OCI-LY7 (cell line): Measurements from ENCODE around the gene PTPN13. TPM values are rescaled to one million over a fixed set of nuclear protein-coding genes. Genes with fewer than 3 reads are reported as not detected.

Experiments
- BruUV-seq: library from RNA; stranded (reverse); fragments of 400-500 nt; replicated peaks from 2 replicates; lab custom pipeline; 2021; lab: Mats Ljungman, UMichigan
- CTCF ChIA-PET: fragments of 300-600 bp; sonication (Branson Sonifier 250); formaldehyde crosslinking; loops from one replicate; lab custom pipeline; 2022; ENCODE audit warnings: antibody characterized with exemption; ENCODE audit not compliant: unreplicated experiment; lab: Charles Lee
- POLR2A ChIA-PET: fragments of 300-600 bp; sonication (Branson Sonifier 250); formaldehyde crosslinking; loops from one replicate; lab custom pipeline; 2022; ENCODE audit warnings: antibody characterized with exemption; lab: Charles Lee
- DNase-seq: peaks from one replicate; pipeline ENCODE4 v3.0.0-alpha.2; 2015; ENCODE audit warnings: low spot score
- H2AFZ ChIP-seq: fragments of 200-600 bp; sonication (generic), shearing (Covaris generic); 2 replicates; pipeline ENCODE4 v1.6.1; 2014; ENCODE audit warnings: mild to moderate bottlenecking, antibody characterized with exemption, low read length, moderate library complexity
- H3K27ac ChIP-seq: fragments of 200-600 bp; sonication (generic); 2 replicates; pipeline ENCODE4 v1.5.1; 2014; ENCODE audit warnings: mixed run types, low read depth, mild to moderate bottlenecking, moderate library complexity, low read length, inconsistent platforms; ENCODE audit not compliant: poor library complexity, severe bottlenecking
- H3K36me3 ChIP-seq: fragments of 200-600 bp; sonication (generic); 2 replicates; pipeline ENCODE4 v1.6.1; 2014; ENCODE audit warnings: mild to moderate bottlenecking, antibody characterized with exemption, low read length, moderate library complexity, mixed read lengths; ENCODE audit not compliant: insufficient read depth
- H3K4me1 ChIP-seq: fragments of 200-600 bp; sonication (generic); 2 replicates; pipeline ENCODE4 v1.5.1; 2014; ENCODE audit warnings: mild to moderate bottlenecking, low read length; ENCODE audit not compliant: insufficient read depth, poor library complexity, severe bottlenecking
- H3K4me2 ChIP-seq: fragments of 200-600 bp; sonication (generic); 2 replicates; pipeline ENCODE4 v1.6.1; 2014; ENCODE audit warnings: mild to moderate bottlenecking, low read length
- H3K4me3 ChIP-seq: fragments of 200-600 bp; sonication (generic); 2 replicates; pipeline ENCODE4 v1.5.1; 2014; ENCODE audit warnings: mild to moderate bottlenecking, low read depth, low read length; ENCODE audit not compliant: poor library complexity, severe bottlenecking
- H3K79me2 ChIP-seq: fragments of 200-600 bp; sonication (generic); 2 replicates; pipeline ENCODE4 v1.6.1; 2016; ENCODE audit warnings: low read depth, mild to moderate bottlenecking, low read length, moderate library complexity, mixed read lengths; ENCODE audit not compliant: insufficient read depth
- H3K9me2 ChIP-seq: fragments of 200-600 bp; sonication (generic); 2 replicates; pipeline ENCODE4 v1.6.1; 2016; ENCODE audit warnings: mild to moderate bottlenecking, low read length, mixed read lengths; ENCODE audit not compliant: insufficient read depth
- H3K9me3 ChIP-seq: fragments of 200-600 bp; sonication (generic); 2 replicates; pipeline ENCODE4 v1.6.1; 2014; ENCODE audit warnings: mild to moderate bottlenecking, mixed run types, low read length, mixed read lengths
- H4K20me1 ChIP-seq: fragments of 200-600 bp; sonication (generic); 2 replicates; pipeline ENCODE4 v1.6.1; 2014; ENCODE audit warnings: mild to moderate bottlenecking, antibody characterized with exemption, low read length, moderate library complexity, mixed read lengths; ENCODE audit not compliant: insufficient read depth
- CTCF ChIP-seq: fragments of 200-600 bp; sonication (generic); conservative IDR thresholded peaks from 2 replicates; pipeline ENCODE4 v1.5.1; 2014; ENCODE audit warnings: mild to moderate bottlenecking, antibody characterized with exemption, low read length, moderate library complexity, mixed read lengths
- EZH2phosphoT487 ChIP-seq: fragments of 200-600 bp; sonication (generic); IDR thresholded peaks from 2 replicates; pipeline ENCODE4 v1.6.1; 2018; ENCODE audit warnings: low read depth, borderline replicate concordance, mild to moderate bottlenecking, mixed run types, antibody characterized with exemption, low read length, moderate library complexity, mixed read lengths
- intact Hi-C: fragments of 100-400 bp; cut with micrococcal nuclease; formaldehyde crosslinking; loops from one replicate; pipeline ENCODE4 v1.10.0; 2022; ENCODE audit not compliant: unreplicated experiment
- total RNA-seq, 2 experiments: library from RNA; depleted of rRNA in 1 of 2; stranded (reverse); fragments of >200 nt in 1 of 2; shearing (Covaris generic) in 1 of 2; gene quantifications; 2 replicates each; pipeline ENCODE4 v1.2.3, GENCODE V29; 2014 to 2022

The PTPN13 gene
- total RNA-seq, 2 experiments from 2014 or later: not detected

GRCh38 chr4:86626066-86626465, 32.0 kb downstream of the PTPN13 start:
- H3K79me2 ChIP-seq: no peaks in the 10 kb centered on the region
- ChIA-PET POLR2A (no interaction called here), CTCF (no interaction called here)
- no peak for DNase-seq
- intact Hi-C loops: no loop called here
- no TSS peak for BruUV-seq
- H3K4me2 ChIP-seq: no peak overlapping the region
- H3K9me2 ChIP-seq: no peaks in the 10 kb centered on the region
- no peaks in the 10 kb centered on the region for H4K20me1 ChIP-seq
- H3K4me3 ChIP-seq: no peak overlapping the region
- H3K36me3 ChIP-seq: no peaks in the 10 kb centered on the region
- no peaks in the 10 kb centered on the region for H3K4me1 ChIP-seq
- no peak overlapping the region for H3K27ac ChIP-seq
- H2AFZ ChIP-seq: no peak overlapping the region
- no peaks in the 10 kb centered on the region for H3K9me3 ChIP-seq
- TF ChIP-seq CTCF (no peak), EZH2phosphoT487 (no peak)

DNA sequence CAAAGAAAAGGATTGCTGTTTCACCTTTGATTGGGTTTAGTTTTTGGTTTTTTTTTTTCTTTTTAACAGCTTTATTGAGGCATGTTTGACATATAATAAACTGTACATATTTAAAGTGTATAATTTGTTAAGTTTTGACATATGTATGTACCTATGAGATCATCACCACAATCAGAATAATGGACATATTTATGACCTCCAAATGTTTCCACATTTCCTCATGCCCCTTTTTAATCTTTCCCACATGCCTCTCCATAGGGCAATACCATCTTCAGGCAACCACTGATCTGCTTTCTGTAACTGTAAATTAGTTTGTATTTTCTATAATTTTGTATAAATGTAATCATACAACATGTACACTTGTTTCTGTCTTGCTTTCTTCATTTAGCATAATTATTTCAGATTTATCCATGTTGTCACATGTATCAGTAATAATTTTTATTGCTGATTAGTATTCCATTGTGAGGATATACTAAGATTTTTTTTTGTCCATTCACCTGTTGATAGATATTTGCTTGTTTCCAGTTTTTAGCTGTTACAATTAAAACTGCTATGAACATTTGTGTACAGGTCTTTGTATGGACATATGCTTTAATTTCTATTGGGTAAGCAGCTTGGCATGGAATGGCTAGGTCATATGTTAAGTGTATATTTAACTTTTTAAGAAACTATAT, 33.5 kb downstream of the PTPN13 start:
- Histone ChIP-seq H3K4me1 (no peaks in the 10 kb centered on the region), H2AFZ (no peak overlapping the region), H3K4me3 (no peak overlapping the region), H3K4me2 (no peak overlapping the region), H3K9me2 (no peaks in the 10 kb centered on the region), H3K36me3 (no peaks in the 10 kb centered on the region), H4K20me1 (no peaks in the 10 kb centered on the region), H3K79me2 (no peaks in the 10 kb centered on the region), H3K9me3 (no peaks in the 10 kb centered on the region), H3K27ac (no peak overlapping the region)
- no TSS peak for BruUV-seq
- DNase-seq: no peak
- POLR2A ChIA-PET: interaction anchor here (0.7 to 1.1 kb wide), 3 partner anchors 11 to 1286 kb away, joined by 3 read pairs; no protein-coding TSS in a partner anchor
- intact Hi-C loops: no loop called here
- TF ChIP-seq CTCF (no peak), EZH2phosphoT487 (no peak)
- CTCF ChIA-PET: no interaction called here

DNA sequence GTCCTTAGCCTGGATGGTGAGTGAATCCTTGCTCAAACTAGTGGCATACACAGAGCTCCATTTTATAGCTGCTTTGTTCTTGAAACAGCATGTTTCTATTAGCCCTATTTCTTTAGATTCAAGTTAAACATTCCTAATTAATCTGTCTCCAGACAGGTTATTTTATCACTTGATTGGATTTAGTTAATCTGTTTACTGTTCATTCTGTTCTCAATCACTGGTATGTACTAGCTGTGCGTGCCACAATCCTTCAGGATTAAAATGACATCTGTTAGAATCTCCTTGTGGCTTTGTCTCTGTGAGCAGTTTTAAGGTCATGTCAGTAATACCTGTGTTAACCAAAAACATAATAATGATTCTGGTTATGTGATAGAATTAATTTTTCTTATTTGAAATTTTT, 36.5 kb downstream of the PTPN13 start:
- ChIA-PET CTCF (no interaction called here), POLR2A (interaction anchor here (0.6 to 1.3 kb wide), 3 partner anchors 9 to 93 kb away, joined by 3 read pairs; no protein-coding TSS in a partner anchor)
- no peak overlapping the region for H3K27ac ChIP-seq
- H2AFZ ChIP-seq: no peak overlapping the region
- H3K4me2 ChIP-seq: no peak overlapping the region
- no peak for TF ChIP-seq CTCF
- no peak for TF ChIP-seq EZH2phosphoT487
- no peaks in the 10 kb centered on the region for H3K4me1 ChIP-seq
- no peak for DNase-seq
- intact Hi-C loops: no loop called here
- H3K4me3 ChIP-seq: no peak overlapping the region
- no peaks in the 10 kb centered on the region for H3K9me3 ChIP-seq
- no peaks in the 10 kb centered on the region for H3K36me3 ChIP-seq
- no peaks in the 10 kb centered on the region for H4K20me1 ChIP-seq
- H3K9me2 ChIP-seq: no peaks in the 10 kb centered on the region
- no peaks in the 10 kb centered on the region for H3K79me2 ChIP-seq
- no TSS peak for BruUV-seq
